CD4-positive, alpha-beta memory T cell (primary cell): ENCODE results near the gene CXCL13. TPM values are rescaled to one million over a fixed set of nuclear protein-coding genes. Genes with fewer than 3 reads are reported as not detected.

ENCODE experiments used
- CTCF ChIA-PET: fragments of 350-600 bp; sonication (Branson Sonifier 250); formaldehyde crosslinking; loops from one replicate; lab custom pipeline; 2021; ENCODE audit warnings: inconsistent platforms; ENCODE audit not compliant: partially characterized antibody; lab: Charles Lee
- POLR2A ChIA-PET: fragments of 350-600 bp; sonication (Branson Sonifier 250); formaldehyde crosslinking; loops from one replicate; lab custom pipeline; 2021; ENCODE audit not compliant: partially characterized antibody; lab: Charles Lee
- DNase-seq, 5 donors: peaks; one replicate each; pipeline versions ENCODE4 v3.0.0 to v3.0.0-alpha.2; 2020 to 2022; ENCODE audit warnings: mixed read lengths in 1 of 5
- H3K27ac ChIP-seq: one replicate; pipeline ENCODE4 v1.7.0; 2013; ENCODE audit warnings: low read depth, low read length
- H3K27me3 ChIP-seq: 2 replicates; pipeline ENCODE4 v1.7.0; 2013; ENCODE audit warnings: mild to moderate bottlenecking, low read length, moderate library complexity; ENCODE audit not compliant: insufficient read depth
- H3K36me3 ChIP-seq: 2 replicates; pipeline ENCODE4 v1.7.0; 2013; ENCODE audit warnings: mild to moderate bottlenecking, low read length, moderate library complexity; ENCODE audit not compliant: insufficient read depth
- H3K4me1 ChIP-seq: 2 replicates; pipeline ENCODE4 v1.7.0; 2013; ENCODE audit warnings: mild to moderate bottlenecking, low read length, moderate library complexity; ENCODE audit not compliant: insufficient read depth
- H3K4me3 ChIP-seq, 2 donors: one replicate each; pipeline ENCODE4 v1.7.0; 2013; ENCODE audit warnings: low read length in 2 of 2, mild to moderate bottlenecking in 1 of 2
- H3K9me3 ChIP-seq, 2 donors: one replicate each; pipeline ENCODE4 v1.7.0; 2013; ENCODE audit warnings: low read length in 2 of 2, control low read depth in 1 of 2; ENCODE audit not compliant: control insufficient read depth in 1 of 2
- H3K27ac Mint-ChIP-seq, 7 donors: one replicate each; pipeline ENCODE4 v1.8.0; 2020 to 2021; ENCODE audit warnings: mixed read lengths in 7 of 7, mild to moderate bottlenecking in 6 of 7, inconsistent platforms in 3 of 7, moderate library complexity in 3 of 7
- H3K27me3 Mint-ChIP-seq, 2 donors: one replicate each; pipeline ENCODE4 v1.8.0; 2020 to 2021; ENCODE audit warnings: mixed read lengths in 2 of 2
- H3K36me3 Mint-ChIP-seq, 2 donors: one replicate each; pipeline ENCODE4 v1.8.0; 2020 to 2021; ENCODE audit warnings: mixed read lengths in 2 of 2, inconsistent platforms in 1 of 2, mild to moderate bottlenecking in 1 of 2
- H3K4me1 Mint-ChIP-seq, 4 donors: one replicate each; pipeline ENCODE4 v1.8.0; 2020 to 2021; ENCODE audit warnings: mixed read lengths in 4 of 4, mild to moderate bottlenecking in 1 of 4
- H3K4me3 Mint-ChIP-seq, 8 donors: one replicate each; pipeline ENCODE4 v1.8.0; 2020 to 2021; ENCODE audit warnings: mixed read lengths in 8 of 8, mild to moderate bottlenecking in 7 of 8, moderate library complexity in 6 of 8, inconsistent platforms in 3 of 8
- H3K9me3 Mint-ChIP-seq, 8 donors: one replicate each; pipeline ENCODE4 v1.8.0; 2020 to 2021; ENCODE audit warnings: mixed read lengths in 8 of 8, mild to moderate bottlenecking in 5 of 8, inconsistent platforms in 3 of 8, moderate library complexity in 1 of 8
- intact Hi-C: fragments of 100-400 bp; cut with micrococcal nuclease; formaldehyde crosslinking; loops from one replicate; pipeline ENCODE4 v1.15.1; 2023
- polyA plus RNA-seq, 2 donors: library from polyadenylated mRNA; unstranded; fragments of 300-500 nt; fragmentation: Illumina TruSeq; gene quantifications; one replicate each; pipeline ENCODE4 v1.2.3, GENCODE V29; 2021
- total RNA-seq, 2 experiments: library from RNA; stranded (reverse); gene quantifications; one replicate each; pipeline ENCODE4 v1.2.3, GENCODE V29; 2021

Gene CXCL13
- total and polyA plus RNA-seq, 4 experiments from 2014 or later: 0.60 TPM; not detected in 3

DNA sequence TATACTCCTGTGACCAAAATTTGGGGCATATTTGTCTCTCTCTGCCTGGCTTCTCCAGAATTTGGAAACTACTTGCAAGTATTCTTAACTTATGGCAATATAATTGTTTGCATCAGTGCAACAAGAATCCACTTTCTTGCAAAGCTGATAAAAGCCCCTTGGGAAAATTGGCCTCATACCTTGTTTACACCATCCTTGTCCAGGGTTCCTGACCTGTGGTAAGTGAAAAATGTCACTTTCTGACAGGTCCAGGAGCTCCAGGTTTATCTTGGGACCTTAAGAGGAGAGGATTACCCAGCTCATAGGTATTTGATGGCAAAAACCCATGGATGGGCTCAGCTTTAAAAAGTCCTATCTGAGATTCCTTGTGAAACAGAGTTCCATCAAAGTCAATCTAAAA is 29.3 kb upstream of the CXCL13 start:
- H3K27ac ChIP-seq: no peak overlapping the region
- no peaks in the 10 kb centered on the region for H3K36me3 Mint-ChIP-seq
- no peaks in the 10 kb centered on the region for H3K27me3 ChIP-seq
- no peaks in the 10 kb centered on the region for H3K4me1 Mint-ChIP-seq
- no peak overlapping the region for H3K4me3 Mint-ChIP-seq
- intact Hi-C loops: no loop called here
- ChIA-PET POLR2A (no interaction called here), CTCF (no interaction called here)
- DNase-seq: no peak
- peaks cover 0 to 7% of the 10 kb centered on the region in 2 donors for H3K27me3 Mint-ChIP-seq
- H3K4me3 ChIP-seq: no peak overlapping the region
- H3K27ac Mint-ChIP-seq: no peak overlapping the region
- peaks cover 0 to 8% (median 0%) of the 10 kb centered on the region in 8 donors for H3K9me3 Mint-ChIP-seq
- no peaks in the 10 kb centered on the region for H3K36me3 ChIP-seq
- no peaks in the 10 kb centered on the region for H3K9me3 ChIP-seq
- no peaks in the 10 kb centered on the region for H3K4me1 ChIP-seq

GRCh38 chr4:77578145-77578544 is 27.5 kb upstream of the CXCL13 start:
- Mint-ChIP-seq H3K27me3 (peaks cover 0 to 16% of the 10 kb centered on the region in 2 donors), H3K27ac (no peak overlapping the region), H3K36me3 (no peaks in the 10 kb centered on the region), H3K4me1 (no peaks in the 10 kb centered on the region), H3K4me3 (no peak overlapping the region), H3K9me3 (no peaks in the 10 kb centered on the region)
- ChIA-PET CTCF (interaction anchor here (1.0 kb wide), 1 partner anchor 16 kb away, joined by 4 read pairs; no protein-coding TSS in a partner anchor), POLR2A (no interaction called here)
- intact Hi-C loops: no loop called here
- DNase-seq: no peak
- Histone ChIP-seq H3K4me1 (no peaks in the 10 kb centered on the region), H3K27ac (no peak overlapping the region), H3K4me3 (no peak overlapping the region), H3K36me3 (no peaks in the 10 kb centered on the region), H3K27me3 (no peaks in the 10 kb centered on the region), H3K9me3 (no peaks in the 10 kb centered on the region)

GRCh38 chr4:77579406-77580076 is 26.1 kb upstream of the CXCL13 start:
- H3K9me3 Mint-ChIP-seq: no peaks in the 10 kb centered on the region
- no peaks in the 10 kb centered on the region for H3K27me3 ChIP-seq
- POLR2A ChIA-PET: no interaction called here
- no peak for DNase-seq
- CTCF ChIA-PET: interaction anchor here (1.1 kb wide), 1 partner anchor 22 kb away, joined by 3 read pairs; no protein-coding TSS in a partner anchor
- no peaks in the 10 kb centered on the region for H3K4me1 Mint-ChIP-seq
- H3K27ac Mint-ChIP-seq: no peak overlapping the region
- H3K4me3 Mint-ChIP-seq: no peak overlapping the region
- no peak overlapping the region for H3K4me3 ChIP-seq
- H3K4me1 ChIP-seq: no peaks in the 10 kb centered on the region
- peaks cover 3 to 16% of the 10 kb centered on the region in 2 donors for H3K27me3 Mint-ChIP-seq
- no peaks in the 10 kb centered on the region for H3K36me3 ChIP-seq
- H3K27ac ChIP-seq: no peak overlapping the region
- no peaks in the 10 kb centered on the region for H3K9me3 ChIP-seq
- intact Hi-C loops: no loop called here
- no peaks in the 10 kb centered on the region for H3K36me3 Mint-ChIP-seq

- Histone ChIP-seq H3K27ac (no peak overlapping the region), H3K4me3 (no peak overlapping the region), H3K27me3 (no peaks in the 10 kb centered on the region), H3K36me3 (no peaks in the 10 kb centered on the region), H3K4me1 (peaks cover 2% of the 10 kb centered on the region), H3K9me3 (no peaks in the 10 kb centered on the region)
- ChIA-PET CTCF (no interaction called here), POLR2A (no interaction called here)
- Mint-ChIP-seq H3K4me1 (peaks cover 3 to 7% (median 5%) of the 10 kb centered on the region in 4 donors), H3K4me3 (no peak overlapping the region), H3K9me3 (no peaks in the 10 kb centered on the region), H3K36me3 (no peaks in the 10 kb centered on the region), H3K27me3 (peaks cover 3 to 17% of the 10 kb centered on the region in 2 donors), H3K27ac (no peak overlapping the region)
- intact Hi-C loops: no loop called here
- DNase-seq: no peak
Measured at GRCh38 chr4:77581724-77582123, 23.9 kb upstream of the CXCL13 start.

- H3K9me3 Mint-ChIP-seq: no peaks in the 10 kb centered on the region
- peaks cover 7% of the 10 kb centered on the region for H3K4me1 ChIP-seq
- H3K4me3 Mint-ChIP-seq: no peak overlapping the region
- intact Hi-C loops: no loop called here
- H3K36me3 ChIP-seq: no peaks in the 10 kb centered on the region
- H3K27ac ChIP-seq: no peak overlapping the region
- no peaks in the 10 kb centered on the region for H3K27me3 ChIP-seq
- H3K9me3 ChIP-seq: no peaks in the 10 kb centered on the region
- H3K27me3 Mint-ChIP-seq: peaks cover 3 to 17% of the 10 kb centered on the region in 2 donors
- no peaks in the 10 kb centered on the region for H3K36me3 Mint-ChIP-seq
- ChIA-PET POLR2A (no interaction called here), CTCF (no interaction called here)
- H3K27ac Mint-ChIP-seq: no peak overlapping the region
- peaks cover 6 to 11% (median 9%) of the 10 kb centered on the region in 4 donors for H3K4me1 Mint-ChIP-seq
- H3K4me3 ChIP-seq: no peak overlapping the region
- no peak for DNase-seq
Measured at GRCh38 chr4:77582156-77582555, 23.5 kb upstream of the CXCL13 start.

GRCh38 chr4:77582711-77583110 is 22.9 kb upstream of the CXCL13 start:
- ChIA-PET POLR2A (no interaction called here), CTCF (no interaction called here)

DNA sequence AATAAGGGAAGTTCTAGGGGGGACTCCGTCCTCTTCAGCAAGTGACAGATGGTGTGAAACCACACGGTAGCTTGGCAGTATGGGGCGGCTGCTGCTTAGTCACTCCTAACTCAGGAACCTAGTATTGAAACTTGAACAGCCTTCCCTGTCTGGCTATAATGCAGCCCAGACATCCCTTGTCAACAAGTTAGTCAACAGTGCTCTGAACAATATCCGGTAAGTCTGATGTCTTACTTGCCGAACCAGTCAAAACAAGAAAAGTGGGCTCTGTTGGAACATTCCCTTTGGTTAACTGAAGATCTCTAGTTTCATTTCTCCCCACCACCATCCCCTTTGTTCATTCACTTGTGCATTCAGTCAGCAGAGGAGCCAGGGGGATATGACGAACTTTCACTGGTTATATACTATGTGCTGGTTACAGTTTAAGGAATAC is 18.7 kb upstream of the CXCL13 start:
- POLR2A ChIA-PET: no interaction called here

More at GRCh38 chr4:77582711-77583110, 22.9 kb upstream of the CXCL13 start:
- intact Hi-C loops: no loop called here
- H3K27ac Mint-ChIP-seq: no peak overlapping the region
- Histone ChIP-seq H3K4me3 (no peak overlapping the region), H3K27ac (no peak overlapping the region), H3K4me1 (peaks cover 10% of the 10 kb centered on the region), H3K36me3 (no peaks in the 10 kb centered on the region), H3K9me3 (no peaks in the 10 kb centered on the region), H3K27me3 (no peaks in the 10 kb centered on the region)
- no peak overlapping the region for H3K4me3 Mint-ChIP-seq
- no peak for DNase-seq
- H3K4me1 Mint-ChIP-seq: peaks cover 8 to 15% (median 12%) of the 10 kb centered on the region in 4 donors
- H3K9me3 Mint-ChIP-seq: no peaks in the 10 kb centered on the region
- H3K27me3 Mint-ChIP-seq: peaks cover 3 to 17% of the 10 kb centered on the region in 2 donors
- H3K36me3 Mint-ChIP-seq: no peaks in the 10 kb centered on the region

More for the DNA sequence above, 18.7 kb upstream of the CXCL13 start:
- peak; percentile 10 to 54 (median 16) for DNase-seq
- intact Hi-C loops: no loop called here
- peak overlapping the region in 5 of 8 donors; percentile 2 to 61 (median 21) for H3K4me3 Mint-ChIP-seq
- H3K36me3 Mint-ChIP-seq: no peaks in the 10 kb centered on the region
- H3K9me3 Mint-ChIP-seq: no peaks in the 10 kb centered on the region
- no peak overlapping the region for H3K27ac ChIP-seq
- H3K4me1 ChIP-seq: peaks cover 10% of the 10 kb centered on the region
- peak overlapping the region in 2 of 7 donors; percentile 25 to 36 for H3K27ac Mint-ChIP-seq
- no peaks in the 10 kb centered on the region for H3K27me3 ChIP-seq
- CTCF ChIA-PET: interaction anchor here (1.2 to 6.1 kb wide), 2 partner anchors 12 to 17 kb away, joined by 3 to 39 read pairs; no protein-coding TSS in a partner anchor
- no peaks in the 10 kb centered on the region for H3K9me3 ChIP-seq
- H3K36me3 ChIP-seq: no peaks in the 10 kb centered on the region
- H3K27me3 Mint-ChIP-seq: peaks cover 3 to 13% of the 10 kb centered on the region in 2 donors
- H3K4me3 ChIP-seq: no peak overlapping the region
- H3K4me1 Mint-ChIP-seq: peaks cover 11 to 15% (median 12%) of the 10 kb centered on the region in 4 donors
